SW480 (cell line): Measurements from ENCODE around the gene AHCYL1.

Source experiments
- DNase-seq: peaks from one replicate; pipeline ENCODE4 v3.0.0-alpha.2; 2016; ENCODE audit warnings: low spot score

The AHCYL1 gene

DNA sequence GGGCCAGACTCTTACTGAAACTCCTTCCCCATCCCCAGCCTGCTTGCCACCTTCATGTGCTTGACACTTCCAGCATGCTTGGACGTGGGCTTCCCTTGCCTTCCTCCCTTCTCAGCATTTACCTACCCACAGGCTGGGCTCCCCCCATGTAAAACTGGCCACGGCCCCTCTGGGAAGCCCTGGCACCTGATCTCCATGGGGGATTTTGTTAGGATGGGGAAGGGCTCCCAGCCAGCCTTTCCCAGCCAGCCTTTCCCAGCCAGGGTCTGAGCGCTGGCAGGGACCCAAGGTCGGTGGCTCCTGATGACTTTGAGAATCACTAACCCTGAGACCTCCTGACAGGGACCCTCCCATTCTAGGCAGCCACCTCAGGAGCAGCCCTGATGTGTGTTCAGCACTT is 79.2 kb downstream of the AHCYL1 start:
- no peak for DNase-seq

DNA sequence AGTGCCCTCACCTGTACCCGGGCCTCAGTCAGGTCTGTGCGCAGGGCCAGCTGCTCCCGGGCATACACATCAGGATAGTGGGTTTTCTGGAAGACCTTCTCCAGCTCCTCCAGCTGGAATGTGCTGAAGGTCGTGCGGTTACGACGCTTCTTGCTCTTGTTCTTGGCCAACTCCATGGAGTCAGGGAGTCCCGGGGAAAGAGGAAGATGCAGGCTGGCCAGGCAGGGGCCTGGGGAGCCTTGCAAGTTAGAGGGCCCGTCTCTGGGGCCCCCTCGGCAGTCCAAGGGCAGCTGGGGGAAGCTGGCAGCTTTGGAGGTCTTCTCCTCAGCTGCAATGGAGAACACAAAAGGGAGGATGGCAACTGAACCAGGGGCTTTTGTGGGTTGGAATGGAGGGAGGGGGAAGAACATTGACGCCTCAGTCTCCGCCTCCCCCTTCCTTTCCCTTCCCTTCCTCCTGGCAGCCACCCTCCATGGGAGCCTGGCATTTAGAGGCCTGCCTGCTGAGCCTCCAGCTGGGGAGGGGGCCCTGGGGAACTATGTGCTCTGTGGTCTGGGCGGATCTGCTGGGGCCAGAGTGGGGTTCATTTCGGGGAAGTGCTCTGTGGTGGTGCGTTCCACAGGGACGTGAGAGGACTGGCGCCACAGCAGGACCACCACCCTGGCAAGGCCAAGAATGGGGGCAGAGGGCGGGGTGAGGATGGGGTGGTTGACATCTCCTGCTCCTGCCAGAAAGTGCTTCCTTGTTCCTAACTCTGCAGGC is 80.2 kb downstream of the AHCYL1 start:
- DNase-seq, result no peak

DNA sequence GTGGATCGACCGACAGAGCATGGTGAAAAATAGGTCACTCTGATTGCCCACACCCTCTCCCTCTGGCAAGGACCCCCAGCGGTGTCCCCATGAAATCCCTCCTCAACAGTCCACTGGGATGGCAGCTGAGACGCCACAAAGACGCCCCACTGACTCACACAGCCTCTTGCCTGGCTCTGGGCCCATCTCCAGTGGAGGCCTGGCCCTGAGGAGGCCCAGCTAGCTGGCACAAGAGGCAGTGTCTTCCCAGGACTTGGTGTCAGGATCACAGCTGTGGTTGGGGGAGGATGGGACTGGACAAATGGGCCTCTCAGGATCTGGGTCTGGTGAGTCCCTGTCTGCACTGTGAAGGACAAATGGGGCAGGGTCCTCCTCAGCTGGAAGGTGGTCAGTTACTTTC is 81.3 kb downstream of the AHCYL1 start:
- no peak for DNase-seq

DNA sequence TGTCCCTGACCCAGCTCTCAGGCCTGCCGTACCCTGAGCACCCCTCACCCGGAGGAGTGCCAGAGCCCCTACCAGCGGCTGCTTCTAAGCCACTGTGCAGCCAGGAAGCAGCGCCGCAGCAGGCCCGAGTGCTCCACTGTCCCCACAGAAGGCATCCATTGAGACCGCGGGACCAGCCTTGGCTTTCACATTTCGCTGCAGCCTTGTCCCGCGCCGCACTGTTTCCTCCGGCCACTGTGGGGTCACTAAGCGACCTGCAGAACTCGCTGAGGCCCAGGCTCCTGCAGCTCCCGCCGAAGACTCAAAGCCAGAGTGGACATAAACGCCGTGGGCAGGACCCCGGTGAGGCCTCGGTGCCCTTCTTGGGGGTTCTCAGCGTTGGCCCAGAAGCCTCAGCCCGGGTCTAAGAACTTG is 82.9 kb downstream of the AHCYL1 start:
- DNase-seq, result no peak

DNA sequence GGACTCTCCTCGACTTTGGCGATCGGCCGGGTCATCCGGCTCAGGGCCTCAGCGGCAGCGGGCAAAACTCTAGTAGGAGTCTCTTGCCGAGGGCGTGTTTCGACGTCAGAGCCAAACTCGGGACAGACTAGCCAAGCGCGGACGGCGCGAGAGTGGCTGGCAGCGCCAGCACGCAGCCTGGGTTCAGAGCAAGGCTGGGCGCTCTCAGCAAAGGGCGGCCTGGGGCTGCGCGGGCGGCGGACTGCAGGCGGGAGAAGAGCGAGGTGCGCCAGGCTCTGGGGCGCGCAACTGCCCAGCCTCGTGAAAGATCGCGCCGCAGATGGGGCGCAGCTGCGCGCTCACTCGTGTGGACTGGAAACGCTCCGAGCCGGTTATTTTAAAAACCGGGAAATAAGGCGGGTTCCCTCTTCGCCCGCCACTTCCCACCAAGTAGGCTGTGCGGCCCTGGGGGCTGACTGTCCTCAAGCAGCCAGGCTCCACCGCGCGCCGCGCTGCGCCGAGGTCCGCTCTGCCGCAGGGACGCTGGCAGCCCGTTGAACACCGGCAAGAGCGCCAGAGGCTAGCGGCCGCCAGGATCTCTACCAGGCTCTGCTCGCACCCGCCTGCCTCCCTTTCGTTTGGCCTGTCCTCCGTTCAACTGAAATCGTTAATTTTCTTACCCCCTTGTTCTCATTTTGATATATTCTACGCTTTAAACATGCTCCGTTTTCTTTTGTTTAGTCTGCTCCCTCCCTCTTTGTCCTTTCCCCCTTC is 83.5 kb downstream of the AHCYL1 start:
- DNase-seq, result no peak

DNA sequence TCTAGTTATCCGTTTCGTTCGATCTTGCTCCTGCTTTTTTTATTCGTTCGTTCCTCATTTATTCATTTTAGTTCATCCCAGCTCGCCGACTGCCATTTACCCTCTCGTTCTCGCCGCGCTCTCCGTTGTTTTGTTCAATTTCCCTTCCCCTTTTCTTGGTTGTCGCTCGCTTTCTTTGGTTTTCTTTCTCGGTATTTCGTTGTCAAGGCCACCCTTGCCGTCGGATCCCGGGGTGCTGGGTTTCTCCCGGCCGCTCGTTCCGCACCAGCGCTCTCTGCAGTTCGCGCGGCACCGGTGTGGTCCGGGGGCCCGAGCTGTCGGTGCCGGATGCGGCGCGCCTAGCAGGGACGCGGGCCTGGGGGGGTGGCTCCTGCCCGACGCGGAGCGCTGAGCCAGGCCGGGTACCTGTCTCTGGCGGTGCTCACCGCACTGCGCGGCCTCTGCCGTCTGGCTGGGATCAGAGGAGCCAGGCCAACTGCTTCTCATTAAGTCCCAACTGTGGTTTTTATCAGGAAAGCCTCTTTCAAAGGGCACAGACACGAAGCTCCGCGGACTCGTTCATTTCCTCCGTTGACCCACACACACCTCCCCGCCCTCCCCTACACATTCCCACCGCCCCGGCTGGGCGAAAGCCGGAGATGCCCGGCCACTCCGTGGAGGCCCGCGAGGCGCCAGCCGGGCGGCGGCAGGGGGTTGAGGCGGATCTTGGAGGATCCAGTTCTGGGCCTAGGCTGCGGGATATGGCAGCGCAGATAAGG is 84.3 kb downstream of the AHCYL1 start:
- no peak for DNase-seq

DNA sequence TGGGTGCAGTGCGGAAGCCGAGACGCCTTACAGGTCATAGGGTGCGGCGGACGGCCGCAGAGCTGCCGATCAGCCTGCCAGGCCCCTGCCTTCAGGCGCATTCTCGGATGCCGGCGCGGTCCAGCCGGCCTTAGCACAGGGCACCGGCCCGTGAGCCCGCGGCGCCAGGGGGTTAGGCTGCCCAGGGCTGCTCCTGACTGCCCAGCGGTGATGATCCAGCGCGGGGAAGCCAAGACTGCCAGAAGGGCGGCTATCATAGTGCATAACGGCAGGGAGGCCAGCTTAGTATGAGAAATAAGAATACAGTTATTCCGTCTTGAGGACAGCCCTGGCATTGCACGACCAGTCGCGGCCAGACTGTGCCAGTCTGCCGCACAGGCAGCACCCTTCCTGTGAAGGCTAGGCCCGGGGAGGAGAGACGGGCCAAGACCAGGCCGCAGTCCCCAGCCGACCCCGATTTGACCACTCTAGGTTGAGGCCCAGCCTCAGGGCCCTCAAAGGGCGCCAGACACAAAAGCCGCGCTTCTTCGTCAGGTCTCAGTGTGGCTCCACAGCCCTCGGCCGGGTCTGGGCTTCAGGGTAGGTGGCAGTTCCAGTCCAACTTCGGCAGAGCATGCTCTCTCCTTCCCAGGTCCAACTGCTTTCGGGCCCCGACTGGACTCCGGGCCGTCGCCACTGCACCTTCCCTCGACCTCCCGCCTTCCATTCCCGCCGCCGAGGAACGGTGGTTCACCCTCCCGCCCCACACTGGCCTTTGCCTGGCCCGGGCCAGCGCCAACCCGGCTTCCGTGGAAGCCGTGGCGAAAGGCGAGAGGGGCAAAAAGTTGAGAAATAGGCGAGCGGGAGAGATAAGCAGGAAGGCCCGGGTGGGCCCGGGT is 85.1 kb downstream of the AHCYL1 start:
- no peak for DNase-seq

DNA sequence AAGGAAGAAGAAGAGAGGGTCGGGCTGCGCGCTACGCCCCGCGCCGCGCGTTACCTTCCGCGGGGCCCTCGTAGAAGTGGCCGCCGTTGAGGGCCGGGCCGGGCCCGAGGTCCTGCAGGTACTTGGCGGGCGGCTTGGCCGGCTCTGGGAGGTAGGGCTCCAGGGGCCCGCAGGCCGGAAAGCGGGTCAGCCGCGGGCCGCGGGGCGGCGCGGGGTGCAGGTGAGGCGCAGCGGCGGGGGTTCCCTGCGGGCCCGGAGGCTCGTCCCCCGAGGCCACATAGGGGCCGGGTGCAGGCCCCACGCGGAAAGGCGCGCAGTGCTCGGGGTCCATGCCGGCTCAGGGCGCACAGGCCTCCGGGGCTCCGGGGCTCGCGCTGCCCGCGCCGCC is 85.7 kb downstream of the AHCYL1 start:
- DNase-seq, result no peak

DNA sequence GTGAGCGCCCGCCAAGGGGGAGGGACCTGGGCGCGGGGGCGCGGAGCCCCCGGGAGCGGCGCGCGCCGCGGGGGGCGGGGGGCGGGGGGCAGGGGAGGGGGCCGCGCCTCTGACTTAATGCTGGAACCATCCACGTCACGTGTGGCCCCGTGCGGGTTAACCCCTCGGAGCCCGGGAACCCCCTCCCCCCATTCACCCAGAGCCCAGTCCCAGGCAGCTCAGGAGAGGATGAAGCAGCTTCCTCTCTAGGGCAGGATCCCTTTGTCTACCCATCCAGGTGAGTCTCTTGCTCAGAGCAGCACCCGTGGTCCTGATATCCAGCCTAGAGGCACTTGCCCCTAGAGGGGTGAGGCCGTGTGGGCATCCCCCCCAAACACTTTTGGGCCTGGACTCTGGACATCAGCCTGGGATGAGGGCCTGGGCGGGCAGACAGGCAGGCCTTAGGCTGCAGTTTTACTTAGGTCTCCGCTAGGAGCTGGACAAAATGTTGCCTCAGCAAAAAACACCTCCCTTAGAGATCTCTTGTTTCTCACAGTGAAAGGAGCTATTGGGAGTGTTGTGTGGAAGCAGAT is 86.2 kb downstream of the AHCYL1 start, which contains the start of gene ALX3:
Gene ALX3, minus strand, starts transcription at position 2 of the 572 bp plus-strand sequence. CDS start 60 bp downstream, outside the sequence.
- DNase-seq, result no peak
